WI38 (cell line): ENCODE data around the gene RPS6KA4.
"Not testable (repeated sequence)": the region's sequence is repeated elsewhere in the genome, so short reads cannot be mapped to it uniquely, and the experiment has no call there.

Source experiments
- H3K4me3 ChIP-seq: 2 replicates; pipeline ENCODE4 v1.5.1; 2011; ENCODE audit warnings: low read depth, mild to moderate bottlenecking, control low read depth, low read length
- TF ChIP-seq, protein P1 (sequence below): IDR thresholded peaks from 2 replicates; pipeline ENCODE4 v1.5.1; 2012; ENCODE audit warnings: low read depth, mild to moderate bottlenecking, control low read depth, low read length

Gene RPS6KA4

DNA sequence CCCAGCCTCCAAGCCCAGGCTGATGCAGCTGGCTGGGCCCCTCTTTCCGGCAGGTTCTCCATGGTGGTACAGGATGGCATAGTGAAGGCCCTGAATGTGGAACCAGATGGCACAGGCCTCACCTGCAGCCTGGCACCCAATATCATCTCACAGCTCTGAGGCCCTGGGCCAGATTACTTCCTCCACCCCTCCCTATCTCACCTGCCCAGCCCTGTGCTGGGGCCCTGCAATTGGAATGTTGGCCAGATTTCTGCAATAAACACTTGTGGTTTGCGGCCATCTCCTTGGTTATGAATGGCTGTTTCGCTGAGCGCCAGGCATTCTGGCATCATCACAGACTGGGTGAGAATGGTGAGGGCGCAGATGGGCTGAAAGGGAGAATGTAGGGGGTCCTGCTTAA is 37.4 kb upstream of the RPS6KA4 start:
- TF ChIP-seq, protein P1, sequence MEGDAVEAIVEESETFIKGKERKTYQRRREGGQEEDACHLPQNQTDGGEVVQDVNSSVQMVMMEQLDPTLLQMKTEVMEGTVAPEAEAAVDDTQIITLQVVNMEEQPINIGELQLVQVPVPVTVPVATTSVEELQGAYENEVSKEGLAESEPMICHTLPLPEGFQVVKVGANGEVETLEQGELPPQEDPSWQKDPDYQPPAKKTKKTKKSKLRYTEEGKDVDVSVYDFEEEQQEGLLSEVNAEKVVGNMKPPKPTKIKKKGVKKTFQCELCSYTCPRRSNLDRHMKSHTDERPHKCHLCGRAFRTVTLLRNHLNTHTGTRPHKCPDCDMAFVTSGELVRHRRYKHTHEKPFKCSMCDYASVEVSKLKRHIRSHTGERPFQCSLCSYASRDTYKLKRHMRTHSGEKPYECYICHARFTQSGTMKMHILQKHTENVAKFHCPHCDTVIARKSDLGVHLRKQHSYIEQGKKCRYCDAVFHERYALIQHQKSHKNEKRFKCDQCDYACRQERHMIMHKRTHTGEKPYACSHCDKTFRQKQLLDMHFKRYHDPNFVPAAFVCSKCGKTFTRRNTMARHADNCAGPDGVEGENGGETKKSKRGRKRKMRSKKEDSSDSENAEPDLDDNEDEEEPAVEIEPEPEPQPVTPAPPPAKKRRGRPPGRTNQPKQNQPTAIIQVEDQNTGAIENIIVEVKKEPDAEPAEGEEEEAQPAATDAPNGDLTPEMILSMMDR: no peak
- H3K4me3 ChIP-seq: no peak overlapping the region

DNA sequence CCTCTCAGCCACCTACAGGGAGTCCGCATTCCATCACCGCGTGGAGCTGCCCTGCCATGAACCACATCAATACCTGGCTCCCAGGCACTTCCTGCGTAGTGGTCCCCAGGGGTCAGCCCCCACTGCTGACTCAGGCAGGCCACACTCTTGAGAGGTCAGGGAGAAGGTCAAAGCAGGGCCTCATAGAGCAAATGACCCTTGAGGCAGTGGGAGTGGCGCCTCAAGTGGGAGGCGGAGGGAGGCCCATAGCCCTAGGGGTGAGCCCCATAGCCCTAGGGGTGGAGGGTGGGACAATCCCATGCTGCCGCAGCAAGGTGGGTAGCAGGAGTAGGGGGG is 36.1 kb upstream of the RPS6KA4 start:
- TF ChIP-seq, protein P1: no peak

DNA sequence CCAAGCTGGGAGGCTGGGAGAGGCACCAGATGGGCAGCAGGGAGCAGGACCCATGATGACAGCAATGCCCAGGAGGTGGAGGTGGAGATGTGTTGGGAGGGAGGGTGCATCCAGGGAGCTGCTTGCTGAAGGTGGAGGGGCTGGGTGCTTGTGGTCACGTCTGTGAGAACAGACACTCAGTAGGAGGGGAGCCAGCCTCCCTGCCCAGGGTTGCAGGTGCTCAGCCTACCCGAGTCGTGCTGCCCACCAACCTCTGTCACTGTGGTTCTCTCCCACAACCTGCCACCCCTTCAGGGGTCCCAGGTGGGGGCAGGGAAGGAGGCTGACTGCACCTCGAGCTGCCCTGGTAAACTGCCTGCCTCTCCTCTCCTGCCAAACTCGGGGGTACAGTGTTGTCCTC is 35.6 kb upstream of the RPS6KA4 start:
- no peak overlapping the region for H3K4me3 ChIP-seq
- TF ChIP-seq, protein P1: no peak

More for the DNA sequence above, 36.1 kb upstream of the RPS6KA4 start:
- no peak overlapping the region for H3K4me3 ChIP-seq

DNA sequence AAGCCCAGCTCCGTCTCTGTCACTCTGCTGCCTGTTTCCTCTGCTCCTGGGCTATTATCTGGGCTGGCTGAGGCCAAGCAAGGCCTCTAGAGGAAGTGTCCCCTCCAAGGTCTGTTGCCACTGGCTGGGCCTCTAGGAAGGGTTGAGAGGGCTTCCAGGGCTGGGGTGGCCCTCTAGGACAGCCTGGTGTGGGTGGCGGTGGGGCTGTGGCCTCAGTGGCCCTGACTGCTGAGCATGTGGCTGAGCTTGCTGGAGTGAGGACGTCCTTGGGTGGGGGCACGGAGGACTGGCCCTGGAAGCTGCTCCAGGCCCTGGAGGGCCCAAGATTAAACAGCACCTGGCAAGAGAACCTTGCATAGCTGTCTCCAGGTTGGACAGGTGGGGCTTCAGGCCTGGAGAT is 35.0 kb upstream of the RPS6KA4 start:
- not testable (repeated sequence) for H3K4me3 ChIP-seq

DNA sequence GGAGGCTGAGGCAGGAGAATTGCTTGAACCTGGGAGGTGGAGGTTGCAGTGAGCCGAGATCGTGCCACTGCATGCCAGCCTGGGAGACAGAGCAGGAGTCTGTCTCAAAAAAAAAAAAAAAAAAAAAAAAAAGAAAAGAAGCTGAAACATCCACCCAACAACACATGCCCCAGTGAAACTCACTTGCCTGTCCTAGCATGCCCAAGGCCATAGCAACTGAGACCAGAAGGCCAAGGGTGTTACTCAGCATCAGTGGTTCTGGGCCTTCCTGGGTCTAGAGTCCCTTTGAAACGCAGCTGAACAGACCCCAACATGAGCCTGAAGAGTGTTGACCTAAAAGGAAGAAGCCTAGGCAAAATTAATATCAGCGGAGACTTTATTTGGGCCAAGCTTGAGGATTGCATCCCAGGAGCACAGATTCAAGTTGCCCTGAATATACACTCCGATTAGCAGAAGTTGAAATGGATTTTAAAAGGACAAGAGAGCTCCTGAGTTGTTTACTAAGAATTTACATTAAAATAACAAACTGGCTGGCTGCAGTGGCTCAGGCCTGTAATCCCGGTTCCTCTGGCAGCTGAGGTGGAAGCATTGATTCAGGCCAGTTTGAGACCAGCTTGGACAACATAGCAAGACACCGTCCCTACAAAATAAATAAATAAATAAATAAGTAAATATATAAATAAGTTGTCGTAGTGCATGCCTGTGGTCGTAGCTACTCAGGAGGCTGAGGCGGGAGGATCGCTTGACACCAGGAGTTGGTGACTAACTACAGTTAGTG is 34.1 kb upstream of the RPS6KA4 start:
- H3K4me3 ChIP-seq: no peak overlapping the region
- TF ChIP-seq, protein P1: no peak

DNA sequence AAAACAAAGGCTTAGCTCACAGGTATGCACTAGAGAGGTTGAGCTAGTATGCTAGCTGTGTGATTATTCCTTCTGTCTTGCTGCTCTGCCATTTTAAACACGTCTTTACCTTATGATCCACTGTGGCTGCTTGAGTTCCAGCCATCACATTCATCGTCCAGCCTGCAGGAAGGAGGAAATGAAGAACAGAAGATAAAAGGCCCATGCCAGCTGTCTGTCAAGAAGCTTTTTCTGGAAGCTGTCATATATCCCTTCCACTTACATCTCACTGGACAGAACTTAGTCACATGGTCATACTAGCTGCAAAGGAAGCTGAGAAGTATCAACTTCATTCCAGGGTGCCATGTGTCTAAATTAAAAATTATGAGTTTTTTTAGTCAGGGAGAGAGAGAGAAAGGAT is 31.6 kb upstream of the RPS6KA4 start:
- no peak overlapping the region for H3K4me3 ChIP-seq
- TF ChIP-seq, protein P1: no peak

DNA sequence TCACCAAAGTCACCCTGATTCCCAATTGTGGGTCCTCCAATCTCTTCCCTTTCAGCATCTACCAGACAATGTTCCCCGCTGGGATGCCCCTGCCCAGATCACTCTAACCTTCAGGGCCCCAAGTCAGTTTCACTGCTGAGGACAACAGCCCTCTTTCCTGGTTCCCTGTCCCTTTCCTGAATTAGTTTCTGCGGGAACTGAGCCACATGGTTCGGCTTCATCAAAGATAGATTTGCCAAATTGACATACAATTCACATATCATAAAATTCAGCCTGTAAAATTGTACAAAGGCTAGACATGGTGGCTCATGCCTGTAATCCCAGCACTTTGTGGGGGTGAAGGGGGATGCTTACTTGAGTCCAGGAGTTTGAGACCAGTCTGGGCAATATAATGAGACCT is 31.0 kb upstream of the RPS6KA4 start:
- TF ChIP-seq, protein P1: no peak
- no peak overlapping the region for H3K4me3 ChIP-seq

DNA sequence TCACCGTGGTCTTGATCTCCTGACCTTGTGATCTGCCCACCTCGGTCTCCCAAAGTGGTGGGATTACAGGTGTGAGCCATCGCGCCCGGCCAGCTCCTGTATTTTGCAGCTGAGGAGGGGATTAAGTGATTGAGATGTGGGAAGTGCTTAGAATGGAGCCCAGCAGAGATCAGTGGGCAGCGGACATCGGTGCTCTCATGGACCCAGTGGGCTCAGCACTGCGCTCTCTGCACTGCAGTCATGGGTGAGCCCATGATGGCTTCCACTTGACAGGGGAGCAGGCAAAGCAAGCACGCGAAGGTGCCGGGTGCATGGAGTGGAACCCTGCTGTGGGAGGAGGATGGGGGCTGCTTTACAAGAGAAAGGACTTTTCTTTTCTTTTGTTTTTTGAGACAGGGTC is 28.1 kb upstream of the RPS6KA4 start:
- TF ChIP-seq, protein P1: no peak
- no peak overlapping the region for H3K4me3 ChIP-seq
